ENCODE data around the gene FUT1.

GRCh38 chr19:48798937-48799336 is 46.5 kb upstream of the FUT1 start:
- TF ChIP-seq CTCF (IDR thresholded peaks at IDR 0.05) (no peak), POLR2A (IDR thresholded peaks at IDR 0.05) (no peak), POLR2AphosphoS5 (IDR thresholded peaks at IDR 0.05) (no peak)

Data from gastroesophageal sphincter (tissue), 3 donors.